ENCODE data around the gene ZNF438. TPM values are rescaled to one million over a fixed set of nuclear protein-coding genes. Genes with fewer than 3 reads are reported as not detected.

ZNF438 gene
- total RNA-seq, 1 experiment from 2014 or later = 0.26 TPM

DNA sequence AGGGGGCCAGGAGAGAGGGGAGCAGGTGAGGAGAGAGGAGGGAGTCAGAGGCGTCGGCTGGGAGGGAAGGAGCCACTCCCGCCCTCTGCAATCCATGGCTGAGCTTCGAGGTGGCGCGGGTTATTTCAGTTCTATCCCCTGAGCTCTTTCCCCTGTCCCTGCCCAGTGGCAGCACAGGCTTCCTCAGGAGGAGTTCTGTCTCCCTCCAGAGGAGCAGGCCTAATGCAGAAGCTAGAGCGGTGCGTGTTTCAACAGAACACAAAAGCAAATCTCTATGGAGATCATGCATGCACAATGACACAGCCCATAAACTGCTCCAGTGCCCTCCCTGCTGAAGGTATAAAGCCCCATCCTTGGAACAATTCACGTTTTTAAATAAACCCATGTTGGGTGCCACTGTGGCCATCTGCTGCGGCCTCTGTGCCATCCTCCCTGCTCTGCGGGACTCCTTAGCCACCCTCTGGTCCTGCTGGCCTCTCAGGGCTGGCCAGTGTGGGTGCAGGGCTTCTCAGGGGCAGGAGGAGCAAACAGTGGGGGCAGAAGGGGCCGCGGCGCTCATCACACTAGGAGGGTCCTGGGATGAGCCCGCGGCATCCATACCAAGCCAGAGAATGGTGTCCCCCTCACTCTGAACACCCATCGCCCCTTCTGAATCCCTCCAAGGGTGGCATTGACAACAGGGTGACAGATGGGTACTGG, 209.5 kb downstream of the ZNF438 start:
- no peaks in the 10 kb centered on the region for H3K9me2 ChIP-seq (replicated peaks; ENCODE audit: insufficient read depth, low read length)
- H3K27me3 ChIP-seq (ENCODE audit: low read length) = no peaks in the 10 kb centered on the region
- H2AFZ ChIP-seq (ENCODE audit: low read length) = no peak overlapping the region
- no peaks in the 10 kb centered on the region for H3K9me3 ChIP-seq (ENCODE audit: low read length)
- no peaks in the 10 kb centered on the region for H3K36me3 ChIP-seq (ENCODE audit: insufficient read depth, low read length)
- no peak overlapping the region for H3K4me2 ChIP-seq (ENCODE audit: low read depth, low read length, poor library complexity, severe bottlenecking)
- no peak overlapping the region for H3K27ac ChIP-seq (ENCODE audit: low read length)
- H4K20me1 ChIP-seq (ENCODE audit: insufficient read depth, low read depth, low read length) = no peaks in the 10 kb centered on the region
- H3K4me1 ChIP-seq (ENCODE audit: low read length) = no peaks in the 10 kb centered on the region
- H3K4me3 ChIP-seq (ENCODE audit: low read length) = no peak overlapping the region
- no peaks in the 10 kb centered on the region for H3K79me2 ChIP-seq (ENCODE audit: low read length)
- no peak for DNase-seq
- H3K9ac ChIP-seq (ENCODE audit: low read length) = no peak overlapping the region

DNA sequence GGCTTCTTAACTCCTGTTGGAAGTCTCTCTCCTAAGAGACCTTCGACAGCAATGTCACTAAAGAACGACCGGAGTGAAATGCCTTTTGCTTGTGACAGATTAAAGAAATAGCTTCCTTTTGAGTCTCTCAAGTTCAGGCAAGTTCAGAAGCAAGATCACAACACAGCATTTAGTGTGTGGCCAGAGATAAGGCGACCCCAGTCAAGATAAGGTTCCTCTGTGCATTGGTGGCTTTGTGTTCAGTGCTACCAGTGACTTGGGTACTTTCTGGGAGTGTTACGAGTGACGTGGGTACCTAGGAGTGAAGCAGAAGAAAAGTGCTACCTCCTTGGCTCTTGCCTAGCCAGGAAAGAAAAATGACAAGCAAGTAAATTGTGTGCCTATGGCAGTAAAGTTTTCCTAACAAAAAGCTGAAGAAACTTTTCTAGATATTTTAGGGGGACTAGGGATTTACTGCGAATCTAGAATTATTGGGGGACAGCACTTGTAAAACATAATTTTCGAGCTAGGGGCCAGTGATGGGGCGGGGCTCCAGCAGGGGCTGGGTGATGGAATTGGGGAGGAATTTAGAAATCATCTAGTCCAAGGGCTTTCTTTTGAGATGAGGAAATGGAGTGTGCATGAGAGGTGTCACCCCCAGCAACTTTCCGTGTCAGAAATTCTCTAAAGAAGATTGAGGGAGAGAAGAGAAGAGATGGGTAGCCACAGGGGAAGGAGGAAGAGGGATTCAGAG, 210.2 kb downstream of the ZNF438 start:
- Histone ChIP-seq H4K20me1 (ENCODE audit: insufficient read depth, low read depth, low read length) (no peaks in the 10 kb centered on the region), H2AFZ (ENCODE audit: low read length) (no peak overlapping the region), H3K27ac (ENCODE audit: low read length) (no peak overlapping the region), H3K36me3 (ENCODE audit: insufficient read depth, low read length) (no peaks in the 10 kb centered on the region), H3K4me2 (ENCODE audit: low read depth, low read length, poor library complexity, severe bottlenecking) (no peak overlapping the region), H3K27me3 (ENCODE audit: low read length) (no peaks in the 10 kb centered on the region), H3K4me3 (ENCODE audit: low read length) (no peak overlapping the region), H3K9me2 (replicated peaks; ENCODE audit: insufficient read depth, low read length) (no peaks in the 10 kb centered on the region), H3K9me3 (ENCODE audit: low read length) (no peaks in the 10 kb centered on the region), H3K9ac (ENCODE audit: low read length) (no peak overlapping the region), H3K79me2 (ENCODE audit: low read length) (no peaks in the 10 kb centered on the region), H3K4me1 (ENCODE audit: low read length) (no peaks in the 10 kb centered on the region)
- no peak for DNase-seq

DNA sequence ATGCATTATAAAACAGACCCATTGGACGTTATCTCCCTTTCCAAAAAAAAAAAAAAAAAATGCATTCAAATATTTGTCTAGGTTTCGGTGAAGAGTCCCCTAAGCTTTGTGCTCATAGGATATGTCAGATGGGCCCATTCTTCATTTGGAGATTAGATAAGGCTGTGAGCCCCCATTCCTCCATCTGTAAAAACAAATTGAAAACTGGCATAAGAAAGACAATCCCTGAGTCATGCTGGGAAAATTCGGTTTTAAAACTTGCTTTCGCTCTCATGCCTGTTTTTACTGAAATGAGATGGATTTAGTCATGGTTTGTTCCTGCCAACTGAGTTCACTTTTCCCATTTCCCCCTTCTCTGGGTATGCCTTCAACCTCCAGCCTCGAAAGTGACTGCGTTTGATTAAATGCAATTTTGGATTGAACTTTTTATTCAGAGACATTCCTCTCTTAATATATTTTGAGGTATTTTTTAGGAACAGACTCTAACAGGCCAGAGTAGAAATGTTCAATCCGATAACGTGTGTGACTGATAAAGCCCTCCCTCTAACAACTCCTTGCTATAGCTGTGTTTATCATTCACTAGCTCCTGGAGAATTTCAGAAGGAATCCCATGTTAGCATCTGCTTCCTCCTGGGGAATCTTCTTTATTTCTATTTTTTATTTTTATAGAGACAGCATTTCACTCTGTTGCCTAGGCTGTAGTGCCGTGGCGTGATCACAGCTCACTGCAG, 211.2 kb downstream of the ZNF438 start:
- Histone ChIP-seq H3K9ac (ENCODE audit: low read length) (no peak overlapping the region), H3K9me3 (ENCODE audit: low read length) (no peaks in the 10 kb centered on the region), H3K9me2 (replicated peaks; ENCODE audit: insufficient read depth, low read length) (no peaks in the 10 kb centered on the region), H3K27me3 (ENCODE audit: low read length) (no peaks in the 10 kb centered on the region), H2AFZ (ENCODE audit: low read length) (no peak overlapping the region), H3K4me1 (ENCODE audit: low read length) (no peaks in the 10 kb centered on the region), H3K79me2 (ENCODE audit: low read length) (no peaks in the 10 kb centered on the region), H3K36me3 (ENCODE audit: insufficient read depth, low read length) (no peaks in the 10 kb centered on the region), H4K20me1 (ENCODE audit: insufficient read depth, low read depth, low read length) (no peaks in the 10 kb centered on the region), H3K4me3 (ENCODE audit: low read length) (no peak overlapping the region), H3K27ac (ENCODE audit: low read length) (no peak overlapping the region), H3K4me2 (ENCODE audit: low read depth, low read length, poor library complexity, severe bottlenecking) (no peak overlapping the region)
- DNase-seq = no peak

DNA sequence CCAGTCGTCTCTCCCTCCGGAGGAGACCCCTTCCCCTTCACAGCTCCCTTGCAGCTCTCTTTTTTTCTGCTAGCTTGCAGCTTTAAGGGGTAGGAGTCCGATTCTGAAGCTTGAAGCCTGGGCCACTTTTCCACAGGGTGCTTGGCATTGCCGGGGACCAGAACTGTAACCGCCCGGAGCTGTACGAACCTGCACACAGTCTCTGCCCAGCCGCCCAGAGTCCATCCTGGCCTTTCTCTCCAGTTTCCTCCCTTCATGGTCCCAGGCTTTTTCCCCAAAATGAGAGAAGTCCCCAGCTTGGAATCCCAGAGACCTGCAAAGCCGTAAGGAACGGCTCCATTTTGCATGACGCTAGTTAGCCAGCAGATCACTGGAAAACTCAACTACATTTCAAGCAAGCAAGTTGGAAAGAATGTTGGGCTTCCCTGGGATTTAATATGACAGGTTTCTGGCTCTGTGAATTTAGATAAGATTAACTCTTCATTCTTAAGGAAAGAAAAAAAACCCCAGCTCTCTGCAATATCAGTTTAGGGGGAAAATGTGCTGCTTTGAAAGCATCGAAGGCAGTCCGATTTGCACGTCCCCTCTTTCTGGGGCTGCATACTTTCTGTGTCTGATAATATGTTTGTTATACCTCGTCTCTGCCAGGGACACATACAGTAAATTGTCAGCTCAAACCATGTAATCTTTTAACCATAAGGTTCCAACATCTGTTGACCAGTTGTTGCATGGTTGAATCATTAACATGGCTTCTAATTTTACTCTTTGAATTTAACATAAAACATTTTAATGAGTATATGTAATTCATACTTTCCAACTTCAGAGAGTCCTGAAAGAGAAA, 212.1 kb downstream of the ZNF438 start:
- no peaks in the 10 kb centered on the region for H4K20me1 ChIP-seq (ENCODE audit: insufficient read depth, low read depth, low read length)
- H3K9ac ChIP-seq (ENCODE audit: low read length) = no peak overlapping the region
- no peaks in the 10 kb centered on the region for H3K9me2 ChIP-seq (replicated peaks; ENCODE audit: insufficient read depth, low read length)
- H3K36me3 ChIP-seq (ENCODE audit: insufficient read depth, low read length) = no peaks in the 10 kb centered on the region
- no peak overlapping the region for H3K4me2 ChIP-seq (ENCODE audit: low read depth, low read length, poor library complexity, severe bottlenecking)
- H2AFZ ChIP-seq (ENCODE audit: low read length) = no peak overlapping the region
- DNase-seq = no peak
- no peaks in the 10 kb centered on the region for H3K79me2 ChIP-seq (ENCODE audit: low read length)
- H3K4me1 ChIP-seq (ENCODE audit: low read length) = no peaks in the 10 kb centered on the region
- no peak overlapping the region for H3K4me3 ChIP-seq (ENCODE audit: low read length)
- H3K27ac ChIP-seq (ENCODE audit: low read length) = no peak overlapping the region
- H3K27me3 ChIP-seq (ENCODE audit: low read length) = no peaks in the 10 kb centered on the region
- H3K9me3 ChIP-seq (ENCODE audit: low read length) = no peaks in the 10 kb centered on the region

DNA sequence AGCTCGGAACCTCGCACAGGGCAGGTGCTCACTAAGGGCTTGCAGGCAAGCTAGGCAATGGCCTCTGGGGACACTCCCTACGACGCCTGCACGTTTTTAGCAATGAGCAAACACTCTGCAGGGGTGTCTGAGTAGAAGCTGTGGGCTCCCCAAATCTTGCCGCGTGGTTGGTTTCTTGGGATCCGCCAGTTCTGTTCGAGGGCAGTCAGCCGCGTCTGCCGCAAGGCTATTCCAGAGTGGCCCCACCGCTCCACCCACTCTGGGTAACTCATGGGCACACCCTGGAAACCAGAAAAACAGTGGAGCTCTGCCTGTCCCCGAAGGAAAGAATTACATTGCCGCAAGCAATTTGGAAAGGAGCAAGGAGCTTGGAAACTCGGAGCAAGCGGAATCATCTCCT, 212.8 kb downstream of the ZNF438 start:
- H3K36me3 ChIP-seq (ENCODE audit: insufficient read depth, low read length) = no peaks in the 10 kb centered on the region
- no peaks in the 10 kb centered on the region for H4K20me1 ChIP-seq (ENCODE audit: insufficient read depth, low read depth, low read length)
- no peaks in the 10 kb centered on the region for H3K9me3 ChIP-seq (ENCODE audit: low read length)
- H3K4me3 ChIP-seq (ENCODE audit: low read length) = no peak overlapping the region
- no peak overlapping the region for H3K9ac ChIP-seq (ENCODE audit: low read length)
- H3K4me1 ChIP-seq (ENCODE audit: low read length) = no peaks in the 10 kb centered on the region
- no peak overlapping the region for H3K27ac ChIP-seq (ENCODE audit: low read length)
- H3K9me2 ChIP-seq (replicated peaks; ENCODE audit: insufficient read depth, low read length) = no peaks in the 10 kb centered on the region
- no peak overlapping the region for H2AFZ ChIP-seq (ENCODE audit: low read length)
- DNase-seq = no peak
- no peak overlapping the region for H3K4me2 ChIP-seq (ENCODE audit: low read depth, low read length, poor library complexity, severe bottlenecking)
- H3K79me2 ChIP-seq (ENCODE audit: low read length) = no peaks in the 10 kb centered on the region
- H3K27me3 ChIP-seq (ENCODE audit: low read length) = no peaks in the 10 kb centered on the region

DNA sequence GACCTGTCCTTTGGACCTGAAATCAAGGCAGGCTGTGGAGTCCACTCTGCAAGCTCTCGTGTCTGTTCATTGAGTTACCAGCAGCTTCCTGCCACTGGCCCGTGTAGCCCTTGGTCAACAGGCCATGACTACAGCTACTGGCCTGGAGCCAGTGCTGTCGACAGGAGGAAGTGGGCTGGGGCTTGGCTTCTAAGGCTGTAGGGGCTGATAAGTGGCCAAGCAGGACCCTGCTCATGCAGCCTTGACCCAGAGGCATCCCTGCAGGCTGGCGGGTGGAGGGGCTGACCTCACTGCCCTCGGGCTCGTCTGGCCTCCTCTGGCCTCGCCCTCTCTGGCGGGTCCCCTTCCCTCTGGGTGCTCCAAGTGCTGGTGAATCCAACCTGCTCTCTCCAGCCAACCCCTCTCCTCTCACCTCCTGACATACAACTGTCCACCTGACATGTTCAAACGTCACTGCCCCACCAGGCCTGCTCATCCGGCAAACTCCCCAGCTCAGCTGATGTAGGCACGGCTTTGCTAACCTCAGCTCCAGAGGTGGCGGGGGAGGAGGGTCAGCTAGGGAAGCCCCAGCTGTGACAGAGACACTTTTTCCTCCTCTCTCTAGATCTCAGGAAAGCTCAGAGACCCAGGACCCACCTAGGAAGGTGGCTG, 213.5 kb downstream of the ZNF438 start:
- H3K9me3 ChIP-seq (ENCODE audit: low read length) = no peaks in the 10 kb centered on the region
- H3K36me3 ChIP-seq (ENCODE audit: insufficient read depth, low read length) = no peaks in the 10 kb centered on the region
- no peaks in the 10 kb centered on the region for H3K27me3 ChIP-seq (ENCODE audit: low read length)
- H3K27ac ChIP-seq (ENCODE audit: low read length) = no peak overlapping the region
- no peaks in the 10 kb centered on the region for H3K4me1 ChIP-seq (ENCODE audit: low read length)
- H2AFZ ChIP-seq (ENCODE audit: low read length) = no peak overlapping the region
- H3K4me3 ChIP-seq (ENCODE audit: low read length) = no peak overlapping the region
- H3K79me2 ChIP-seq (ENCODE audit: low read length) = no peaks in the 10 kb centered on the region
- no peaks in the 10 kb centered on the region for H3K9me2 ChIP-seq (replicated peaks; ENCODE audit: insufficient read depth, low read length)
- DNase-seq = no peak
- no peak overlapping the region for H3K9ac ChIP-seq (ENCODE audit: low read length)
- H4K20me1 ChIP-seq (ENCODE audit: insufficient read depth, low read depth, low read length) = no peaks in the 10 kb centered on the region
- no peak overlapping the region for H3K4me2 ChIP-seq (ENCODE audit: low read depth, low read length, poor library complexity, severe bottlenecking)

DNA sequence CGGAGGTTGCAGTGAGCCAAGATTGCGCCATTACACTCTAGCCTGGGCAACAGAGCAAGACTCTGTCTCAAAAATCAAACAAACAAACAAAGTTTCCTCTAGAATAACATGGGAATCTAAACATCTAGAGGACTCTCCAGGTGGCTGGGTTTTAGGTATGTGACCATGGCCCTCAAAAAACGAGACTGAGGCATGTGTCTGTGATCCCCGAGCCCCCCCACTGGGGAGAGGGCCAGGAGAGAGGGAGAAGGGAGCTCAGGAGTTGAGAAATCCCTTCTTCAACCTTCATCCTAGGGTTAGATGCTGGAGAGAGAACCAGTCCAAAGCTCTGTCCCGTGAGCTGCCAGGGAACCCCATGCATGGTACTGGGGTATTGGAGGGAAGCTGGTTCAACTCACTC, 214.1 kb downstream of the ZNF438 start:
- Histone ChIP-seq H3K27ac (ENCODE audit: low read length) (no peak overlapping the region), H3K4me2 (ENCODE audit: low read depth, low read length, poor library complexity, severe bottlenecking) (no peak overlapping the region), H4K20me1 (ENCODE audit: insufficient read depth, low read depth, low read length) (no peaks in the 10 kb centered on the region), H3K9ac (ENCODE audit: low read length) (no peak overlapping the region), H3K9me3 (ENCODE audit: low read length) (no peaks in the 10 kb centered on the region), H3K9me2 (replicated peaks; ENCODE audit: insufficient read depth, low read length) (no peaks in the 10 kb centered on the region), H3K36me3 (ENCODE audit: insufficient read depth, low read length) (no peaks in the 10 kb centered on the region), H3K27me3 (ENCODE audit: low read length) (no peaks in the 10 kb centered on the region), H3K79me2 (ENCODE audit: low read length) (no peaks in the 10 kb centered on the region), H2AFZ (ENCODE audit: low read length) (no peak overlapping the region), H3K4me1 (ENCODE audit: low read length) (no peaks in the 10 kb centered on the region), H3K4me3 (ENCODE audit: low read length) (no peak overlapping the region)
- DNase-seq = no peak
